COLO829 (cell line): ENCODE measurements around the gene OTOS.

Source experiments
- DNase-seq: peaks from one replicate; pipeline ENCODE4 v3.0.0; 2012; ENCODE audit warnings: low spot score

OTOS gene

GRCh38 chr2:240114233-240114632 lies 26.2 kb downstream of the OTOS start:
- no peak for DNase-seq

- DNase-seq: no peak
Observed at GRCh38 chr2:240112914-240113690, 27.4 kb downstream of the OTOS start.

GRCh38 chr2:240111253-240111652 lies 29.2 kb downstream of the OTOS start:
- no peak for DNase-seq

- DNase-seq: no peak
Observed at GRCh38 chr2:240109386-240109785, 31.1 kb downstream of the OTOS start.

- DNase-seq: no peak
Observed at GRCh38 chr2:240107477-240107796, 33.0 kb downstream of the OTOS start.

- no peak for DNase-seq
Observed at GRCh38 chr2:240106765-240107476, 33.5 kb downstream of the OTOS start.

GRCh38 chr2:240105982-240106381 lies 34.5 kb downstream of the OTOS start:
- no peak for DNase-seq

- DNase-seq: no peak
Observed at GRCh38 chr2:240103136-240103535, 37.3 kb downstream of the OTOS start.

GRCh38 chr2:240098349-240098748 lies 42.1 kb downstream of the OTOS start:
- no peak for DNase-seq

- no peak for DNase-seq
Observed at GRCh38 chr2:240095556-240096523, 44.6 kb downstream of the OTOS start.

- no peak for DNase-seq
Observed at GRCh38 chr2:240089306-240089705, 51.2 kb downstream of the OTOS start.
